CD8-positive, alpha-beta memory T cell (primary cell): ENCODE data around the gene MDC1. TPM values are rescaled to one million over a fixed set of nuclear protein-coding genes. Genes with fewer than 3 reads are reported as not detected.
A peak's percentile ranks its signal among the peaks of the same experiment; 100 is the strongest.

Experiments
- CTCF ChIA-PET: fragments of 350-600 bp; sonication (Branson Sonifier 250); formaldehyde crosslinking; loops from one replicate; lab custom pipeline; 2021; ENCODE audit warnings: antibody characterized with exemption; lab: Charles Lee
- POLR2A ChIA-PET: fragments of 350-600 bp; sonication (Branson Sonifier 250); formaldehyde crosslinking; loops from one replicate; lab custom pipeline; 2021; ENCODE audit warnings: antibody characterized with exemption; lab: Charles Lee
- DNase-seq, 5 donors: peaks; one replicate each; pipeline versions ENCODE4 v3.0.0 to v3.0.0-alpha.2; 2020 to 2022; ENCODE audit warnings: mixed read lengths in 1 of 5
- H3K27ac ChIP-seq: one replicate; pipeline ENCODE4 v1.7.0; 2013; ENCODE audit warnings: low read depth, mild to moderate bottlenecking, low read length, moderate library complexity
- H3K27me3 ChIP-seq: 2 replicates; pipeline ENCODE4 v1.7.0; 2013; ENCODE audit warnings: low read length, mild to moderate bottlenecking; ENCODE audit not compliant: insufficient read depth, poor library complexity, severe bottlenecking
- H3K36me3 ChIP-seq: 2 replicates; pipeline ENCODE4 v1.7.0; 2013; ENCODE audit warnings: mild to moderate bottlenecking, low read length, moderate library complexity; ENCODE audit not compliant: insufficient read depth
- H3K4me1 ChIP-seq: 2 replicates; pipeline ENCODE4 v1.7.0; 2013; ENCODE audit warnings: mild to moderate bottlenecking, low read length, moderate library complexity; ENCODE audit not compliant: insufficient read depth
- H3K4me3 ChIP-seq: 2 replicates; pipeline ENCODE4 v1.7.0; 2013; ENCODE audit warnings: mild to moderate bottlenecking, low read length
- H3K9me3 ChIP-seq: 2 replicates; pipeline ENCODE4 v1.7.0; 2013; ENCODE audit warnings: mild to moderate bottlenecking, low read length
- H3K27ac Mint-ChIP-seq, 8 donors: one replicate each; pipeline ENCODE4 v1.8.0; 2020 to 2021; ENCODE audit warnings: mixed read lengths in 8 of 8, mild to moderate bottlenecking in 6 of 8, inconsistent platforms in 3 of 8, moderate library complexity in 3 of 8
- H3K27me3 Mint-ChIP-seq, 2 donors: one replicate each; pipeline ENCODE4 v1.8.0; 2020 to 2021; ENCODE audit warnings: mixed read lengths in 2 of 2, mild to moderate bottlenecking in 1 of 2, moderate library complexity in 1 of 2
- H3K36me3 Mint-ChIP-seq, 3 donors: one replicate each; pipeline ENCODE4 v1.8.0; 2020 to 2021; ENCODE audit warnings: mixed read lengths in 3 of 3, inconsistent platforms in 1 of 3, mild to moderate bottlenecking in 1 of 3
- H3K4me1 Mint-ChIP-seq, 3 donors: one replicate each; pipeline ENCODE4 v1.8.0; 2020 to 2021; ENCODE audit warnings: mixed read lengths in 3 of 3, inconsistent platforms in 1 of 3, mild to moderate bottlenecking in 1 of 3
- H3K4me3 Mint-ChIP-seq, 7 donors: one replicate each; pipeline ENCODE4 v1.8.0; 2020 to 2021; ENCODE audit warnings: mixed read lengths in 7 of 7, mild to moderate bottlenecking in 6 of 7, moderate library complexity in 4 of 7, inconsistent platforms in 2 of 7
- H3K9me3 Mint-ChIP-seq, 5 donors: one replicate each; pipeline ENCODE4 v1.8.0; 2020 to 2022; ENCODE audit warnings: mixed read lengths in 5 of 5, mild to moderate bottlenecking in 3 of 5, moderate library complexity in 2 of 5, inconsistent platforms in 1 of 5
- polyA plus RNA-seq: library from polyadenylated mRNA; unstranded; fragments of 300-500 nt; fragmentation: Illumina TruSeq; gene quantifications from one replicate; pipeline ENCODE4 v1.2.3, GENCODE V29; 2021
- total RNA-seq, 2 experiments: library from RNA; stranded (reverse); gene quantifications; one replicate each; pipeline ENCODE4 v1.2.3, GENCODE V29; 2021

MDC1 gene
- total and polyA plus RNA-seq, 3 experiments from 2014 or later: 6.4 to 71.1 (median 59.4) TPM

- Mint-ChIP-seq H3K27ac (peak overlapping the region in 1 of 8 donors; percentile 86), H3K36me3 (peaks cover 19 to 67% (median 24%) of the 10 kb centered on the region in 3 donors), H3K9me3 (no peaks in the 10 kb centered on the region), H3K4me3 (no peak overlapping the region), H3K4me1 (no peaks in the 10 kb centered on the region), H3K27me3 (no peaks in the 10 kb centered on the region)
- CTCF ChIA-PET: interaction anchor here (1.5 to 5.0 kb wide), 3 partner anchors 12 to 25 kb away, joined by 3 to 21 read pairs (median 3); partner anchors contain the start of gene NRM
- no peaks in the 10 kb centered on the region for H3K4me1 ChIP-seq
- no peak overlapping the region for H3K4me3 ChIP-seq
- no peak for DNase-seq
- no peaks in the 10 kb centered on the region for H3K27me3 ChIP-seq
- H3K27ac ChIP-seq: no peak overlapping the region
- POLR2A ChIA-PET: no interaction called here
- H3K9me3 ChIP-seq: no peaks in the 10 kb centered on the region
- H3K36me3 ChIP-seq: peaks cover 10% of the 10 kb centered on the region
Observed at GRCh38 chr6:30703011-30703410, 14.1 kb downstream of the MDC1 start.

GRCh38 chr6:30700340-30700739, 16.7 kb downstream of the MDC1 start:
- no peaks in the 10 kb centered on the region for H3K9me3 ChIP-seq
- POLR2A ChIA-PET: no interaction called here
- Mint-ChIP-seq H3K27me3 (no peaks in the 10 kb centered on the region), H3K36me3 (peaks cover 16 to 46% (median 19%) of the 10 kb centered on the region in 3 donors), H3K27ac (peak overlapping the region in 1 of 8 donors; percentile 42), H3K9me3 (no peaks in the 10 kb centered on the region), H3K4me3 (no peak overlapping the region), H3K4me1 (no peaks in the 10 kb centered on the region)
- no peak overlapping the region for H3K4me3 ChIP-seq
- no peak for DNase-seq
- peaks cover 5% of the 10 kb centered on the region for H3K36me3 ChIP-seq
- CTCF ChIA-PET: interaction anchor here (1.3 kb wide), 1 partner anchor 11 kb away, joined by 4 read pairs; no protein-coding TSS in a partner anchor
- H3K4me1 ChIP-seq: no peaks in the 10 kb centered on the region
- no peaks in the 10 kb centered on the region for H3K27me3 ChIP-seq
- H3K27ac ChIP-seq: no peak overlapping the region

- peaks cover 3 to 7% (median 3%) of the 10 kb centered on the region in 3 donors for H3K4me1 Mint-ChIP-seq
- POLR2A ChIA-PET: no interaction called here
Observed at GRCh38 chr6:30696432-30696831, 20.6 kb downstream of the MDC1 start.

DNA sequence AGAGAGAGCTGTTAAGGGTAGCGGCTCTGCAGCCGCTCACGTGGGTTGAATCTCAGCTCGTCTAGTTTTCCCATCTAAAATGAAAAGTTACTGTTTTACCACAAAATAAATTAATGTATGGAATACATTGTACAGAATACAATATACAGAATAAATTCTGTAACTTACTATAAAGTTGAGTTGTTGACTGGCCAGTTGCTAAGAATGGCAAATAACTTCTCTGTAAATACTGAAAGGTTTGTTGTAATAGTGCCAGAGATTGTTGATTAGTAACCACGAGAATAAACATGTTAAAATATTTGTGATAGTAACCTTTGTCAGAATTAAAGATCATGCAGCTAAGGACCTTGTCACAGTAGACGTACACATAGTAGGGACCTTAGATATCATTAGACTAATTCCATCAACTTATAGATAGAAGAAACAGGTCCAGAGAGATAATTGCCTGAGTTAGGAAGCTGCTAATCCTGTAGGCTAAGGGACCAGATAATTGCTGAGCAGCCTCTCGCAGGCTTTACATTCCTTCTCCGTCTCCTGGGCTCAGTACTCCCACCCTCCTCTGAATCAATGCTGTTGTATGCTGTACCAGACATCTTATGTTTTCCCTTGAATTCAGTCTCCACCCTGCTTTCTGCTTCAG, 25.8 kb downstream of the MDC1 start:
- no peaks in the 10 kb centered on the region for H3K9me3 ChIP-seq

More at GRCh38 chr6:30696432-30696831, 20.6 kb downstream of the MDC1 start:
- no peak overlapping the region for H3K4me3 ChIP-seq
- no peak for DNase-seq
- no peak overlapping the region for H3K27ac ChIP-seq
- peaks cover under 1% of the 10 kb centered on the region for H3K4me1 ChIP-seq
- no peaks in the 10 kb centered on the region for H3K9me3 Mint-ChIP-seq
- H3K36me3 ChIP-seq: peaks cover 3% of the 10 kb centered on the region
- H3K27me3 Mint-ChIP-seq: no peaks in the 10 kb centered on the region
- no peaks in the 10 kb centered on the region for H3K9me3 ChIP-seq
- H3K27ac Mint-ChIP-seq: no peak overlapping the region
- CTCF ChIA-PET: interaction anchor here (1.4 to 1.6 kb wide), 2 partner anchors 8 to 34 kb away, joined by 3 to 6 read pairs; no protein-coding TSS in a partner anchor
- no peaks in the 10 kb centered on the region for H3K27me3 ChIP-seq
- H3K4me3 Mint-ChIP-seq: no peak overlapping the region
- H3K36me3 Mint-ChIP-seq: peaks cover 0 to 13% (median 2%) of the 10 kb centered on the region in 3 donors

GRCh38 chr6:30690403-30691207, 26.5 kb downstream of the MDC1 start, which contains the start of gene NRM:
NRM (minus strand) TSS chr6:30690984; CDS start chr6:30690974, 10 bp downstream.
- Histone ChIP-seq H3K4me3 (peak within 1 kb of the TSS; percentile 37), H3K9me3 (no peaks in the 10 kb centered on the region), H3K27me3 (no peaks in the 10 kb centered on the region), H3K4me1 (peaks cover 37% of the 10 kb centered on the region), H3K36me3 (no peaks in the 10 kb centered on the region), H3K27ac (peak within 1 kb of the TSS; percentile 24)
- Mint-ChIP-seq H3K36me3 (peaks cover 0 to 15% (median 2%) of the 10 kb centered on the region in 3 donors), H3K4me1 (peaks cover 40 to 53% (median 40%) of the 10 kb centered on the region in 3 donors), H3K27me3 (no peaks in the 10 kb centered on the region), H3K9me3 (no peaks in the 10 kb centered on the region), H3K4me3 (peak within 1 kb of the TSS; percentile 81 to 100 (median 90)), H3K27ac (peak within 1 kb of the TSS; percentile 58 to 99 (median 96))
- DNase-seq: peak; percentile 54 to 76 (median 68)
- ChIA-PET POLR2A (interaction anchor here (0.7 to 1.5 kb wide), 4 partner anchors 9 to 31 kb away, joined by 3 to 8 read pairs (median 4); partner anchors contain the start of genes MDC1 and TUBB), CTCF (interaction anchor here (1.4 to 3.1 kb wide), 5 partner anchors 9 to 32 kb away, joined by 3 to 21 read pairs (median 4); no protein-coding TSS in a partner anchor)

More for the DNA sequence above, 25.8 kb downstream of the MDC1 start:
- ChIA-PET POLR2A (interaction anchor here (0.7 to 1.5 kb wide), 4 partner anchors 9 to 31 kb away, joined by 3 to 8 read pairs (median 4); partner anchors contain the start of genes MDC1 and TUBB), CTCF (interaction anchor here (1.4 to 3.1 kb wide), 4 partner anchors 11 to 31 kb away, joined by 3 to 21 read pairs (median 10); no protein-coding TSS in a partner anchor)
- peak overlapping the region; percentile 24 for H3K27ac ChIP-seq
- H3K36me3 ChIP-seq: no peaks in the 10 kb centered on the region
- Mint-ChIP-seq H3K4me1 (peaks cover 40 to 50% (median 40%) of the 10 kb centered on the region in 3 donors), H3K36me3 (peaks cover 0 to 7% (median 2%) of the 10 kb centered on the region in 3 donors), H3K27ac (peak overlapping the region; percentile 43 to 99 (median 84)), H3K4me3 (peak overlapping the region; percentile 81 to 99 (median 86)), H3K9me3 (no peaks in the 10 kb centered on the region), H3K27me3 (no peaks in the 10 kb centered on the region)
- peak overlapping the region; percentile 37 for H3K4me3 ChIP-seq
- H3K4me1 ChIP-seq: peaks cover 37% of the 10 kb centered on the region
- H3K27me3 ChIP-seq: no peaks in the 10 kb centered on the region
- DNase-seq: no peak

- peaks cover 37% of the 10 kb centered on the region for H3K4me1 ChIP-seq
Observed at GRCh38 chr6:30689985-30690384, 27.1 kb downstream of the MDC1 start.

More at GRCh38 chr6:30689985-30690384, 27.1 kb downstream of the MDC1 start:
- H3K27me3 Mint-ChIP-seq: no peaks in the 10 kb centered on the region
- no peak for DNase-seq
- ChIA-PET POLR2A (interaction anchor here (1.0 kb wide), 1 partner anchor 27 kb away, joined by 3 read pairs; the partner anchor contains the start of gene MDC1), CTCF (interaction anchor here (1.4 to 3.1 kb wide), 5 partner anchors 10 to 33 kb away, joined by 3 to 23 read pairs (median 21); no protein-coding TSS in a partner anchor)
- Histone ChIP-seq H3K4me3 (peak overlapping the region; percentile 37), H3K9me3 (no peaks in the 10 kb centered on the region), H3K27me3 (no peaks in the 10 kb centered on the region), H3K27ac (peak overlapping the region; percentile 24), H3K36me3 (no peaks in the 10 kb centered on the region)
- H3K27ac Mint-ChIP-seq: peak overlapping the region; percentile 58 to 99 (median 94)
- H3K9me3 Mint-ChIP-seq: no peaks in the 10 kb centered on the region
- H3K36me3 Mint-ChIP-seq: peaks cover 0 to 21% (median 2%) of the 10 kb centered on the region in 3 donors
- H3K4me3 Mint-ChIP-seq: peak overlapping the region; percentile 81 to 100 (median 90)
- H3K4me1 Mint-ChIP-seq: peaks cover 40 to 53% (median 40%) of the 10 kb centered on the region in 3 donors
